BJ (cell line): ENCODE data around the gene CLCC1. TPM values are rescaled to one million over a fixed set of nuclear protein-coding genes. Genes with fewer than 3 reads are reported as not detected.

Source experiments
- CTCF ChIA-PET: fragments of 350-600 bp; formaldehyde crosslinking; extraction: SDS; loops from one replicate; lab custom pipeline; 2021; ENCODE audit warnings: antibody characterized with exemption, inconsistent platforms; lab: Yijun Ruan, JAX
- POLR2A ChIA-PET: fragments of 300-600 bp; sonication (Branson Sonifier 250); formaldehyde crosslinking; extraction: SDS; loops from one replicate; lab custom pipeline; 2021; ENCODE audit warnings: antibody characterized with exemption; lab: Charles Lee
- DNase-seq: peaks from one replicate; pipeline ENCODE4 v3.0.0-alpha.2; 2011; ENCODE audit warnings: low read depth
- H3K27me3 ChIP-seq: 2 replicates; pipeline ENCODE4 v1.6.0; 2011; ENCODE audit warnings: low read length; ENCODE audit not compliant: control insufficient read depth, insufficient read depth
- H3K36me3 ChIP-seq: 2 replicates; pipeline ENCODE4 v1.5.1; 2011; ENCODE audit warnings: low read length; ENCODE audit not compliant: control insufficient read depth, insufficient read depth
- H3K4me3 ChIP-seq: 2 replicates; pipeline ENCODE4 v1.5.1; 2011; ENCODE audit warnings: low read depth, mild to moderate bottlenecking, control low read depth, low read length
- polyA plus RNA-seq: library from polyadenylated mRNA; depleted of rRNA; stranded (reverse); fragments of >200 nt; gene quantifications from 2 replicates; pipeline ENCODE4 v1.2.3, GENCODE V29; 2011
- TF ChIP-seq, protein P1 (sequence below): IDR thresholded peaks from 2 replicates; pipeline ENCODE4 v1.5.1; 2011; ENCODE audit warnings: low read depth, mild to moderate bottlenecking, control low read depth, inconsistent platforms, low read length, moderate library complexity; ENCODE audit not compliant: insufficient read depth

Gene CLCC1
- polyA plus RNA-seq, 1 experiment: 28.7 TPM

DNA sequence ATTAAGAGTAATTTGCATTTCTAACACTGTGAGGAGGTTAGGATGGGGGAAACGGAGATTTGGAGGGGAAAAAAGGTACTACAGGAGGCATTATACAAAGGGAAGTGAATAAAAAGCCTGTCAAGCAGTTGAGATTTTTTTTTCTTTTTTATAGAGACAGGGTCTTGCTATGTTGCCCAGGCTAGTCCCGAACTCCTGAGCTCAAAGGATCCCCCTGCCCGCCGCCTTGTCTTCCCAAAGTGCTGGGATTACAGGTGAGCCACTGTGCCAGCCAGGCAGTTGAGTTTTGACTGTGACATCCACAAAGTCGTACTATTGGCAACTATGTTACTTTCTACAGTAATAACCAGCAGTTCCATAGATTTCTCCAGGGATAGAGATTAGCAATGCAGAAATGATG, 2.6 kb downstream of the CLCC1 start:
- TF ChIP-seq, protein P1, sequence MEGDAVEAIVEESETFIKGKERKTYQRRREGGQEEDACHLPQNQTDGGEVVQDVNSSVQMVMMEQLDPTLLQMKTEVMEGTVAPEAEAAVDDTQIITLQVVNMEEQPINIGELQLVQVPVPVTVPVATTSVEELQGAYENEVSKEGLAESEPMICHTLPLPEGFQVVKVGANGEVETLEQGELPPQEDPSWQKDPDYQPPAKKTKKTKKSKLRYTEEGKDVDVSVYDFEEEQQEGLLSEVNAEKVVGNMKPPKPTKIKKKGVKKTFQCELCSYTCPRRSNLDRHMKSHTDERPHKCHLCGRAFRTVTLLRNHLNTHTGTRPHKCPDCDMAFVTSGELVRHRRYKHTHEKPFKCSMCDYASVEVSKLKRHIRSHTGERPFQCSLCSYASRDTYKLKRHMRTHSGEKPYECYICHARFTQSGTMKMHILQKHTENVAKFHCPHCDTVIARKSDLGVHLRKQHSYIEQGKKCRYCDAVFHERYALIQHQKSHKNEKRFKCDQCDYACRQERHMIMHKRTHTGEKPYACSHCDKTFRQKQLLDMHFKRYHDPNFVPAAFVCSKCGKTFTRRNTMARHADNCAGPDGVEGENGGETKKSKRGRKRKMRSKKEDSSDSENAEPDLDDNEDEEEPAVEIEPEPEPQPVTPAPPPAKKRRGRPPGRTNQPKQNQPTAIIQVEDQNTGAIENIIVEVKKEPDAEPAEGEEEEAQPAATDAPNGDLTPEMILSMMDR: no peak
- H3K36me3 ChIP-seq: no peaks in the 10 kb centered on the region; the same call in 1 of the 2 replicates
- H3K4me3 ChIP-seq: no peak overlapping the region
- CTCF ChIA-PET: interaction anchor here (0.7 kb wide), 1 partner anchor 176 kb away, joined by 3 read pairs; no protein-coding TSS in a partner anchor
- no peaks in the 10 kb centered on the region for H3K27me3 ChIP-seq
- no peak for DNase-seq
- POLR2A ChIA-PET: no interaction called here

DNA sequence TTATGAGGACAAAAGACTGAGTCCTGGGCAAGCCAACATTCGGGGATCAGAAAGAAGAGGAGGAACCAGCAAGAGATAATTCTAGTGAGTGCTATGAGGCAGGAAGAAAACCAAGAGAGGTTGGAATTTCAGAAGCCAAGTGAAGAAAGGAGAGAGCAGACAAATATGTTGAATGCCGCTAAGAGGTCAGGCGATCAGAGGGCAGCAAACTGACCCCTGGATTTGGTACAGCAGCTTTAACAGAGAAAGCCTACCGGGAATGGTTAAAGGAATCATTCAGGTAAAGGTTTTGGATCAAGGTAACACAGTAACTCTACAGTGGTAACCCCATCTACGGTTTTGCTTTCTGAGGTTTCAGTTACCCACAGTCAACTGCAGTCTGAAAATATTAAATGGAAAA, 5.4 kb downstream of the CLCC1 start:
- H3K4me3 ChIP-seq: no peak overlapping the region
- no peaks in the 10 kb centered on the region; the same call in 1 of the 2 replicates for H3K36me3 ChIP-seq
- TF ChIP-seq, protein P1: no peak
- ChIA-PET CTCF (interaction anchor here (1.8 kb wide), 1 partner anchor 155 kb away, joined by 5 read pairs; a partner anchor contains a TSS), POLR2A (no interaction called here)
- DNase-seq: no peak
- H3K27me3 ChIP-seq: no peaks in the 10 kb centered on the region

DNA sequence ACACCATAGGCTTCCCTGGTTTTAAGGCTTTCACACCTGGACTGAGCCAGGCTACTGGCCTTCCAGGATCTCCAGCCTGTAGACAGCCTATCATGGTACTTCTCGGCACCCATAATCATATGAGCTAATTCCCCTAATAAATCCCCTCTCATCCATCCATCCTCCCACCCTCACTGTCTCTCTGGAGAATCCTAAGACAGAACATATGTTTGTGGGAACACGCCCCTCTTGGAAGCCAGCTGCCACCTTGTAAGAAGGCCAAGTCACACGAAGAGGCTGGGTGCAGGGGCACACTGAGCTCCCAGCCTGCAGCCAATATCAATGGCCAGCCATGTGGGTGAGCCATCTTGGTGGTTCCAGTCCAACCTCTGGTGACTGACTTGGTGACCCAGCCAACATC, 7.4 kb downstream of the CLCC1 start:
- Histone ChIP-seq H3K36me3 (no peaks in the 10 kb centered on the region; the same call in 1 of the 2 replicates), H3K27me3 (no peaks in the 10 kb centered on the region), H3K4me3 (no peak overlapping the region)
- CTCF ChIA-PET: no interaction called here
- no peak for DNase-seq
- TF ChIP-seq, protein P1: no peak
- POLR2A ChIA-PET: no interaction called here

DNA sequence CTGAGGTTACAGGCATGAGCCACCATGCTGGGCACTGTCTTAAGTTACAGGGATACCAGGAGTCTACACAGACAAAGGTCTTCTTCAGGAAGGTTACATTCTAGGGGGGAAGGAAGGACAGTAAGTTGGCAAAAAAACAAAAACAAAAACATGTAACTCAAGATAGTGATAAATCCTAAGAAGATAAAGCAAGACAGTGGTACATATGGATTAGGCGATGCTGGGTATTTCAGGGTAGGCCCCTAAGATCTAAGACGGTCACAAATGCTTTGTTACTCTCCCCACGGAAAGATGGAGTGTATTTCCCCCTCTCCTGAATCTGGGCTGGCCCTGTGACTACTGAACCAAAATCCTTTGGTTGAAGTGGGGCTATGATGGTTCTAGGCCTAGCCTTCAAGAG, 8.2 kb downstream of the CLCC1 start:
- TF ChIP-seq, protein P1: no peak
- Histone ChIP-seq H3K4me3 (no peak overlapping the region), H3K36me3 (no peaks in the 10 kb centered on the region; the same call in 1 of the 2 replicates), H3K27me3 (no peaks in the 10 kb centered on the region)
- ChIA-PET CTCF (interaction anchor here (0.7 kb wide), 1 partner anchor 38 kb away, joined by 4 read pairs; no protein-coding TSS in a partner anchor), POLR2A (no interaction called here)
- DNase-seq: no peak

DNA sequence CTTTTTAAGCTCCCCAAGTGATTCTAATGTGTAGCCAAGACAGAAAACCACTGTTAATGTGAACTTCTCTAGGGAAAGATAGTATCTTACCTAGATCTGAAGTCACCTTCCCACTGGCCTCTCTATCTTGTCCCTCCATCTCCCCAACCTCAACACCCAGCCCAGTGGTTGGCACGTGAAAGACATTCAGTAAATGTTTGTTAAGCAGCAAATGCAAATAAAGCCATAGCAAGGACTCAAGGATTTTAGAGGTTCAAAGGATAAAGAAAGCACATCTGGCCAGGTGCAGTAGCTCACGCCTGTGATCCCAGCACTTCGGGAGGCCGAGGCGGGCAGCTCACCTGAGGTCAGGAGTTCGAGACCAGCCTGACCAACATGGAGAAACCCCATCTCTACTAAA, 9.8 kb downstream of the CLCC1 start:
- H3K27me3 ChIP-seq: no peaks in the 10 kb centered on the region
- TF ChIP-seq, protein P1: no peak
- POLR2A ChIA-PET: no interaction called here
- no peaks in the 10 kb centered on the region for H3K36me3 ChIP-seq
- H3K4me3 ChIP-seq: no peak overlapping the region
- CTCF ChIA-PET: no interaction called here
- DNase-seq: no peak
